ENCODE data around the gene SCUBE1.

DNA sequence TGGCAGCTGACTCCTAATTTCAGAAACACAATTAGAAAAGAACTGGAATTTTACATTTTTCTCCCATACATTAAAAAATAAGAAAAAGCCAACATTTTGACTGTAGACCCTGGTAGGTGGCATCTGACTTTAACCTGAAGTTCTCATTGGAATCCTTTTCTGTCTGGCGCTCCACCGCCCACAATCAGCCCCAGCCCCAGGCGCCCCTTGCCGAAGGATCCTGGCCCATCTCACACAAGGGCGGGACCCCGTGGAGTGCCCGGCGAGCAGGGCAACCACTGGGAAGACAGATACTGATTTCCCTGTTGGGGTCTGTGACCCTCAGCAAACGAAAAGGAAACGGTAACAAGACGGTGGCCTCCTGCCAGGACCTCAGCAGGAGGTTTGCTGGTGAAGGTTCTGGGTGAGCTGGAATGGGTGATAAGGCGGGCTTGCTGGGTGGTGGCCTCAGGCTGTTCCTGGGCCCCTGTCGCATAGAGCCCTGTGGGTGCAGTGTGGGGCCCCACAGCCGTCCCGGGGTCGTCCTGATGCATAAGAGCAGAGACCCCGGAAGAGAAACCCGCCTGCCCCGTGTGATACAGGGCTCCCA, 176.1 kb downstream of the SCUBE1 start:
- TF ChIP-seq, protein P1, sequence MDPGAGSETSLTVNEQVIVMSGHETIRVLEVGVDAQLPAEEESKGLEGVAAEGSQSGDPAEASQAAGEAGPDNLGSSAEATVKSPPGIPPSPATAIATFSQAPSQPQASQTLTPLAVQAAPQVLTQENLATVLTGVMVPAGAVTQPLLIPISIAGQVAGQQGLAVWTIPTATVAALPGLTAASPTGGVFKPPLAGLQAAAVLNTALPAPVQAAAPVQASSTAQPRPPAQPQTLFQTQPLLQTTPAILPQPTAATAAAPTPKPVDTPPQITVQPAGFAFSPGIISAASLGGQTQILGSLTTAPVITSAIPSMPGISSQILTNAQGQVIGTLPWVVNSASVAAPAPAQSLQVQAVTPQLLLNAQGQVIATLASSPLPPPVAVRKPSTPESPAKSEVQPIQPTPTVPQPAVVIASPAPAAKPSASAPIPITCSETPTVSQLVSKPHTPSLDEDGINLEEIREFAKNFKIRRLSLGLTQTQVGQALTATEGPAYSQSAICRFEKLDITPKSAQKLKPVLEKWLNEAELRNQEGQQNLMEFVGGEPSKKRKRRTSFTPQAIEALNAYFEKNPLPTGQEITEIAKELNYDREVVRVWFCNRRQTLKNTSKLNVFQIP (CRISPR knock-in tag; IDR thresholded peaks at IDR 0.05; ENCODE audit: borderline replicate concordance, low read depth): no peak
- TF ChIP-seq PPARA (CRISPR knock-in tag; IDR thresholded peaks at IDR 0.05; ENCODE audit: borderline replicate concordance): no peak
- TF ChIP-seq, protein P2, sequence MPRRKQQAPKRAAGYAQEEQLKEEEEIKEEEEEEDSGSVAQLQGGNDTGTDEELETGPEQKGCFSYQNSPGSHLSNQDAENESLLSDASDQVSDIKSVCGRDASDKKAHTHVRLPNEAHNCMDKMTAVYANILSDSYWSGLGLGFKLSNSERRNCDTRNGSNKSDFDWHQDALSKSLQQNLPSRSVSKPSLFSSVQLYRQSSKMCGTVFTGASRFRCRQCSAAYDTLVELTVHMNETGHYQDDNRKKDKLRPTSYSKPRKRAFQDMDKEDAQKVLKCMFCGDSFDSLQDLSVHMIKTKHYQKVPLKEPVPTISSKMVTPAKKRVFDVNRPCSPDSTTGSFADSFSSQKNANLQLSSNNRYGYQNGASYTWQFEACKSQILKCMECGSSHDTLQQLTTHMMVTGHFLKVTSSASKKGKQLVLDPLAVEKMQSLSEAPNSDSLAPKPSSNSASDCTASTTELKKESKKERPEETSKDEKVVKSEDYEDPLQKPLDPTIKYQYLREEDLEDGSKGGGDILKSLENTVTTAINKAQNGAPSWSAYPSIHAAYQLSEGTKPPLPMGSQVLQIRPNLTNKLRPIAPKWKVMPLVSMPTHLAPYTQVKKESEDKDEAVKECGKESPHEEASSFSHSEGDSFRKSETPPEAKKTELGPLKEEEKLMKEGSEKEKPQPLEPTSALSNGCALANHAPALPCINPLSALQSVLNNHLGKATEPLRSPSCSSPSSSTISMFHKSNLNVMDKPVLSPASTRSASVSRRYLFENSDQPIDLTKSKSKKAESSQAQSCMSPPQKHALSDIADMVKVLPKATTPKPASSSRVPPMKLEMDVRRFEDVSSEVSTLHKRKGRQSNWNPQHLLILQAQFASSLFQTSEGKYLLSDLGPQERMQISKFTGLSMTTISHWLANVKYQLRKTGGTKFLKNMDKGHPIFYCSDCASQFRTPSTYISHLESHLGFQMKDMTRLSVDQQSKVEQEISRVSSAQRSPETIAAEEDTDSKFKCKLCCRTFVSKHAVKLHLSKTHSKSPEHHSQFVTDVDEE (CRISPR knock-in tag; IDR thresholded peaks at IDR 0.05): no peak
- TF ChIP-seq ZFP30 (CRISPR knock-in tag; IDR thresholded peaks at IDR 0.05): no peak
- TF ChIP-seq TOX (CRISPR knock-in tag; IDR thresholded peaks at IDR 0.05; ENCODE audit: borderline replicate concordance): no peak
- TF ChIP-seq, protein P3, sequence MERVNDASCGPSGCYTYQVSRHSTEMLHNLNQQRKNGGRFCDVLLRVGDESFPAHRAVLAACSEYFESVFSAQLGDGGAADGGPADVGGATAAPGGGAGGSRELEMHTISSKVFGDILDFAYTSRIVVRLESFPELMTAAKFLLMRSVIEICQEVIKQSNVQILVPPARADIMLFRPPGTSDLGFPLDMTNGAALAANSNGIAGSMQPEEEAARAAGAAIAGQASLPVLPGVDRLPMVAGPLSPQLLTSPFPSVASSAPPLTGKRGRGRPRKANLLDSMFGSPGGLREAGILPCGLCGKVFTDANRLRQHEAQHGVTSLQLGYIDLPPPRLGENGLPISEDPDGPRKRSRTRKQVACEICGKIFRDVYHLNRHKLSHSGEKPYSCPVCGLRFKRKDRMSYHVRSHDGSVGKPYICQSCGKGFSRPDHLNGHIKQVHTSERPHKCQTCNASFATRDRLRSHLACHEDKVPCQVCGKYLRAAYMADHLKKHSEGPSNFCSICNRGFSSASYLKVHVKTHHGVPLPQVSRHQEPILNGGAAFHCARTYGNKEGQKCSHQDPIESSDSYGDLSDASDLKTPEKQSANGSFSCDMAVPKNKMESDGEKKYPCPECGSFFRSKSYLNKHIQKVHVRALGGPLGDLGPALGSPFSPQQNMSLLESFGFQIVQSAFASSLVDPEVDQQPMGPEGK (CRISPR knock-in tag; IDR thresholded peaks at IDR 0.05; ENCODE audit: borderline replicate concordance): no peak
- TF ChIP-seq CSRNP3 (CRISPR knock-in tag; IDR thresholded peaks at IDR 0.05): no peak
- no peak for TF ChIP-seq TCF4 (CRISPR knock-in tag; IDR thresholded peaks at IDR 0.05; ENCODE audit: borderline replicate concordance)
- no peak for TF ChIP-seq ARNTL (CRISPR knock-in tag; IDR thresholded peaks at IDR 0.05; ENCODE audit: borderline replicate concordance, low read depth)

All from SK-N-SH treated with all-trans-retinoic acid at 6 μM for 48 hours (cell line).